ENCODE data around the gene POU6F2.
A peak's percentile ranks its signal among the peaks of the same experiment; 100 is the strongest.

POU6F2 gene

DNA sequence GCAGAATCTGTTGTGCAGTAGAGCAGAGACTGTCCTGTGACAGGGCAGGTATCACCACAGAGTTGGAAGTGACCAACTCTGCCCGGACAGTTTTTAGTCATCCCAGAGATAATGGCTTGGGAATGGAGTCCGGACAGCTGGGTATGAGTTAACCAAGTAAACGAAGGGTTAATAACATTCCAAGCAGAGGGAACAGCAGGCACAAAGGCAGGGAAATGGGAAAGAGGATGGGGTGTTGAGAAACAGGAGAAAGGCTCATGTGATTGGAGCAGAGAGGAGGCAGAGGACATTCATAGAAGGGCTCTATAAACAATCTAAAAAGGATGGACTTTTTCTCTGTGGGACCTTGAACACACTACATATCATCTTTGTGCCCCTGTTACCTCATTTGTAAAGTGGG, 456.3 kb downstream of the POU6F2 start:
- no peak overlapping the region for H3K27ac ChIP-seq (ENCODE audit: low read depth, low read length)
- no peak overlapping the region for H3K56ac ChIP-seq (ENCODE audit: low read length)
- H3K79me1 ChIP-seq (ENCODE audit: low read length), result no peaks in the 10 kb centered on the region
- no peak overlapping the region for H2BK120ac ChIP-seq (ENCODE audit: low read depth, low read length)
- DNase-seq, result peak; percentile 31
- H3K9ac ChIP-seq (ENCODE audit: low read length), result no peak overlapping the region
- no peaks in the 10 kb centered on the region for H3K4me1 ChIP-seq (ENCODE audit: control insufficient read depth, low read depth, low read length)
- H4K5ac ChIP-seq (ENCODE audit: low read length), result no peak overlapping the region
- H2BK15ac ChIP-seq (replicated peaks; ENCODE audit: low read depth), result no peak overlapping the region
- H3K4ac ChIP-seq (ENCODE audit: low read depth, low read length), result no peak overlapping the region
- H4K8ac ChIP-seq (ENCODE audit: low read depth, low read length), result no peak overlapping the region
- no peak overlapping the region for H3K4me2 ChIP-seq (ENCODE audit: low read length)
- no peak overlapping the region for H3K4me3 ChIP-seq (ENCODE audit: low read length)
- WGBS (ENCODE audit: extremely low coverage, insufficient coverage, low lambda C conversion rate), result no CpG with 5 or more reads among the region's 3 CpGs
- no peaks in the 10 kb centered on the region for H3K27me3 ChIP-seq (ENCODE audit: insufficient read depth, low read length, poor library complexity)
- H2AK5ac ChIP-seq (ENCODE audit: low read length), result no peak overlapping the region
- no peaks in the 10 kb centered on the region for H3K36me3 ChIP-seq (ENCODE audit: control insufficient read depth, insufficient read depth, low read length)
- no peak overlapping the region for H2BK5ac ChIP-seq (ENCODE audit: low read length)
- no peak overlapping the region for H3K23ac ChIP-seq (ENCODE audit: low read length)
- no peak overlapping the region for H3K18ac ChIP-seq (ENCODE audit: low read length)
- H3K79me2 ChIP-seq (ENCODE audit: control insufficient read depth, insufficient read depth, low read length), result no peaks in the 10 kb centered on the region

DNA sequence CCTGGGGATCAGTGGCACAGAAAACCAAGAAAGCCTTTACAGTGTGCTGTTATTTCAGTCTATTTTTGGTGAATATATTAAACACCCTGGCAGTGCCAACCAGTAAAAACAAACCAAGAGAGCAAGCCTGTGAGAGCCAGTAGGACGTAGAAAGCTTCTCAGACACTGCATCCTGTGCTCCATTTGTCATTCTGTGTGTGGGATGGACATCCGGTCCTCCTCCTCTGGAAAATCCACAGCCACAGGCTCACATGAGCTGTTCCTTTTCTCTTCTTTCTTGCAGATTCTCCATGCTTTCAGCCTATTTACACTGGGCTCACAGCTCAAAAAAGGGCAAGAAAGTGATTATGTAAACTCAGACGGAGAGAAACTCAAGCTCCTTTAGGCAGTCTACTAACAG, 468.8 kb downstream of the POU6F2 start:
- no peaks in the 10 kb centered on the region for H3K79me1 ChIP-seq (ENCODE audit: low read length)
- no peak overlapping the region for H2BK120ac ChIP-seq (ENCODE audit: low read depth, low read length)
- no peak overlapping the region for H3K4me3 ChIP-seq (ENCODE audit: low read length)
- no peak overlapping the region for H2AK5ac ChIP-seq (ENCODE audit: low read length)
- H3K27ac ChIP-seq (ENCODE audit: low read depth, low read length), result no peak overlapping the region
- no CpG with 5 or more reads among the region's 3 CpGs for WGBS (ENCODE audit: extremely low coverage, insufficient coverage, low lambda C conversion rate)
- H2BK15ac ChIP-seq (replicated peaks; ENCODE audit: low read depth), result no peak overlapping the region
- no peaks in the 10 kb centered on the region for H3K36me3 ChIP-seq (ENCODE audit: control insufficient read depth, insufficient read depth, low read length)
- H4K8ac ChIP-seq (ENCODE audit: low read depth, low read length), result no peak overlapping the region
- no peak overlapping the region for H3K9ac ChIP-seq (ENCODE audit: low read length)
- no peak for DNase-seq
- H3K27me3 ChIP-seq (ENCODE audit: insufficient read depth, low read length, poor library complexity), result no peaks in the 10 kb centered on the region
- H3K4me2 ChIP-seq (ENCODE audit: low read length), result no peak overlapping the region
- H2BK5ac ChIP-seq (ENCODE audit: low read length), result no peak overlapping the region
- no peaks in the 10 kb centered on the region for H3K79me2 ChIP-seq (ENCODE audit: control insufficient read depth, insufficient read depth, low read length)
- no peak overlapping the region for H3K56ac ChIP-seq (ENCODE audit: low read length)
- no peak overlapping the region for H3K18ac ChIP-seq (ENCODE audit: low read length)
- no peak overlapping the region for H4K5ac ChIP-seq (ENCODE audit: low read length)
- H3K23ac ChIP-seq (ENCODE audit: low read length), result no peak overlapping the region
- no peaks in the 10 kb centered on the region for H3K4me1 ChIP-seq (ENCODE audit: control insufficient read depth, low read depth, low read length)
- H3K4ac ChIP-seq (ENCODE audit: low read depth, low read length), result no peak overlapping the region

- no peak overlapping the region for H2BK120ac ChIP-seq (ENCODE audit: low read depth, low read length)
- H4K5ac ChIP-seq (ENCODE audit: low read length), result no peak overlapping the region
- H3K27me3 ChIP-seq (ENCODE audit: insufficient read depth, low read length, poor library complexity), result no peaks in the 10 kb centered on the region
- DNase-seq, result no peak
- no peak overlapping the region for H3K23ac ChIP-seq (ENCODE audit: low read length)
- H4K8ac ChIP-seq (ENCODE audit: low read depth, low read length), result no peak overlapping the region
- no peak overlapping the region for H3K4me2 ChIP-seq (ENCODE audit: low read length)
- no peak overlapping the region for H3K4ac ChIP-seq (ENCODE audit: low read depth, low read length)
- H2BK5ac ChIP-seq (ENCODE audit: low read length), result no peak overlapping the region
- H3K18ac ChIP-seq (ENCODE audit: low read length), result no peak overlapping the region
- no peak overlapping the region for H3K27ac ChIP-seq (ENCODE audit: low read depth, low read length)
- no peaks in the 10 kb centered on the region for H3K79me1 ChIP-seq (ENCODE audit: low read length)
- no CpG with 5 or more reads among the region's 3 CpGs for WGBS (ENCODE audit: extremely low coverage, insufficient coverage, low lambda C conversion rate)
- no peak overlapping the region for H3K9ac ChIP-seq (ENCODE audit: low read length)
- H3K56ac ChIP-seq (ENCODE audit: low read length), result no peak overlapping the region
- H3K36me3 ChIP-seq (ENCODE audit: control insufficient read depth, insufficient read depth, low read length), result no peaks in the 10 kb centered on the region
- no peaks in the 10 kb centered on the region for H3K79me2 ChIP-seq (ENCODE audit: control insufficient read depth, insufficient read depth, low read length)
- no peak overlapping the region for H2BK15ac ChIP-seq (replicated peaks; ENCODE audit: low read depth)
- H2AK5ac ChIP-seq (ENCODE audit: low read length), result no peak overlapping the region
- H3K4me3 ChIP-seq (ENCODE audit: low read length), result no peak overlapping the region
- no peaks in the 10 kb centered on the region for H3K4me1 ChIP-seq (ENCODE audit: control insufficient read depth, low read depth, low read length)
Measured at GRCh38 chr7:39451901-39452300, 474.2 kb downstream of the POU6F2 start.

- WGBS (ENCODE audit: extremely low coverage, insufficient coverage, low lambda C conversion rate), result no CpG with 5 or more reads among the region's 5 CpGs
Measured at GRCh38 chr7:39453743-39454355, 476.1 kb downstream of the POU6F2 start.

GRCh38 chr7:39458061-39458745, 480.5 kb downstream of the POU6F2 start:
- H4K8ac ChIP-seq (ENCODE audit: low read depth, low read length), result no peak overlapping the region
- H3K79me1 ChIP-seq (ENCODE audit: low read length), result no peaks in the 10 kb centered on the region
- no peak overlapping the region for H2AK5ac ChIP-seq (ENCODE audit: low read length)
- no peak for DNase-seq
- H3K27me3 ChIP-seq (ENCODE audit: insufficient read depth, low read length, poor library complexity), result no peaks in the 10 kb centered on the region
- no peak overlapping the region for H3K18ac ChIP-seq (ENCODE audit: low read length)
- no peak overlapping the region for H3K4ac ChIP-seq (ENCODE audit: low read depth, low read length)
- H3K36me3 ChIP-seq (ENCODE audit: control insufficient read depth, insufficient read depth, low read length), result no peaks in the 10 kb centered on the region
- H3K9ac ChIP-seq (ENCODE audit: low read length), result no peak overlapping the region
- no peak overlapping the region for H3K4me3 ChIP-seq (ENCODE audit: low read length)
- no peaks in the 10 kb centered on the region for H3K4me1 ChIP-seq (ENCODE audit: control insufficient read depth, low read depth, low read length)
- no peak overlapping the region for H2BK120ac ChIP-seq (ENCODE audit: low read depth, low read length)
- H3K56ac ChIP-seq (ENCODE audit: low read length), result no peak overlapping the region
- H2BK5ac ChIP-seq (ENCODE audit: low read length), result no peak overlapping the region
- no peak overlapping the region for H4K5ac ChIP-seq (ENCODE audit: low read length)
- no peak overlapping the region for H3K27ac ChIP-seq (ENCODE audit: low read depth, low read length)
- H3K79me2 ChIP-seq (ENCODE audit: control insufficient read depth, insufficient read depth, low read length), result no peaks in the 10 kb centered on the region
- H3K23ac ChIP-seq (ENCODE audit: low read length), result no peak overlapping the region
- H2BK15ac ChIP-seq (replicated peaks; ENCODE audit: low read depth), result no peak overlapping the region
- no peak overlapping the region for H3K4me2 ChIP-seq (ENCODE audit: low read length)
- no CpG with 5 or more reads among the region's 15 CpGs for WGBS (ENCODE audit: extremely low coverage, insufficient coverage, low lambda C conversion rate)

More at GRCh38 chr7:39453743-39454355, 476.1 kb downstream of the POU6F2 start:
- Histone ChIP-seq H3K56ac (ENCODE audit: low read length) (no peak overlapping the region), H3K27me3 (ENCODE audit: insufficient read depth, low read length, poor library complexity) (no peaks in the 10 kb centered on the region), H3K23ac (ENCODE audit: low read length) (no peak overlapping the region), H3K36me3 (ENCODE audit: control insufficient read depth, insufficient read depth, low read length) (no peaks in the 10 kb centered on the region), H3K4me3 (ENCODE audit: low read length) (no peak overlapping the region), H4K8ac (ENCODE audit: low read depth, low read length) (no peak overlapping the region), H2AK5ac (ENCODE audit: low read length) (no peak overlapping the region), H3K79me2 (ENCODE audit: control insufficient read depth, insufficient read depth, low read length) (no peaks in the 10 kb centered on the region), H2BK15ac (replicated peaks; ENCODE audit: low read depth) (no peak overlapping the region), H2BK120ac (ENCODE audit: low read depth, low read length) (no peak overlapping the region), H2BK5ac (ENCODE audit: low read length) (no peak overlapping the region), H3K4ac (ENCODE audit: low read depth, low read length) (no peak overlapping the region), H3K9ac (ENCODE audit: low read length) (no peak overlapping the region), H3K79me1 (ENCODE audit: low read length) (no peaks in the 10 kb centered on the region), H3K4me1 (ENCODE audit: control insufficient read depth, low read depth, low read length) (no peaks in the 10 kb centered on the region), H3K4me2 (ENCODE audit: low read length) (no peak overlapping the region), H3K27ac (ENCODE audit: low read depth, low read length) (no peak overlapping the region), H3K18ac (ENCODE audit: low read length) (no peak overlapping the region), H4K5ac (ENCODE audit: low read length) (no peak overlapping the region)
- DNase-seq, result peak; percentile 83

DNA sequence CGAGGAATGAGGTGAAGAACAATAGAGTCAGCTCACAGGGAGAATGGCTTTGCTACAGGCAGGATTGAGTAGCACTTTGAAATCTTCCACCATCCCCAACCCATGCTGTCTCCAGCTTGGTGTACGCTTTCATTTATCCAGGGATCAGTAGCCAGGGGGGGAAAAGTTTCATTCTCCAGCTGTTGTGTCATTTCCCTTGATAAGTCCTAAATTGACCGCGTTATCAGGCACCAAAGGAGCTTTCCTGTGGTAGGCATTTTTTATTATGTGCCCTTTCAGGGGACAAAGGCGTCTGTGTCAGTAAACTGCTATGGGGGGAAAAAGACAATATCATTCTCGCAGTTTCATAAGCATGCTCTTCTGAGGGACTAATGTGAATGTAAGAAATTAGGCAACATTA, 481.9 kb downstream of the POU6F2 start:
- DNase-seq, result no peak
- no peak overlapping the region for H2BK120ac ChIP-seq (ENCODE audit: low read depth, low read length)
- WGBS (ENCODE audit: extremely low coverage, insufficient coverage, low lambda C conversion rate), result no CpG with 5 or more reads among the region's 6 CpGs
- H3K27ac ChIP-seq (ENCODE audit: low read depth, low read length), result no peak overlapping the region
- H3K4me3 ChIP-seq (ENCODE audit: low read length), result no peak overlapping the region
- H3K36me3 ChIP-seq (ENCODE audit: control insufficient read depth, insufficient read depth, low read length), result no peaks in the 10 kb centered on the region
- no peak overlapping the region for H3K4ac ChIP-seq (ENCODE audit: low read depth, low read length)
- no peak overlapping the region for H3K4me2 ChIP-seq (ENCODE audit: low read length)
- no peak overlapping the region for H2BK5ac ChIP-seq (ENCODE audit: low read length)
- no peak overlapping the region for H3K23ac ChIP-seq (ENCODE audit: low read length)
- no peak overlapping the region for H2BK15ac ChIP-seq (replicated peaks; ENCODE audit: low read depth)
- H3K27me3 ChIP-seq (ENCODE audit: insufficient read depth, low read length, poor library complexity), result no peaks in the 10 kb centered on the region
- H3K56ac ChIP-seq (ENCODE audit: low read length), result peak overlapping the region; percentile 10
- no peak overlapping the region for H4K8ac ChIP-seq (ENCODE audit: low read depth, low read length)
- H3K79me2 ChIP-seq (ENCODE audit: control insufficient read depth, insufficient read depth, low read length), result no peaks in the 10 kb centered on the region
- no peak overlapping the region for H4K5ac ChIP-seq (ENCODE audit: low read length)
- H3K4me1 ChIP-seq (ENCODE audit: control insufficient read depth, low read depth, low read length), result no peaks in the 10 kb centered on the region
- no peaks in the 10 kb centered on the region for H3K79me1 ChIP-seq (ENCODE audit: low read length)
- H3K9ac ChIP-seq (ENCODE audit: low read length), result no peak overlapping the region
- H2AK5ac ChIP-seq (ENCODE audit: low read length), result no peak overlapping the region
- no peak overlapping the region for H3K18ac ChIP-seq (ENCODE audit: low read length)
